Measurements from ENCODE around the gene EIF3D. TPM values are rescaled to one million over a fixed set of nuclear protein-coding genes. Genes with fewer than 3 reads are reported as not detected.

The EIF3D gene
- total and polyA plus RNA-seq, 9 of the 15 experiments (the other 6 are each of a cell fraction or from before 2014, with no cell fraction given): 191 to 422 (median 279) TPM

DNA sequence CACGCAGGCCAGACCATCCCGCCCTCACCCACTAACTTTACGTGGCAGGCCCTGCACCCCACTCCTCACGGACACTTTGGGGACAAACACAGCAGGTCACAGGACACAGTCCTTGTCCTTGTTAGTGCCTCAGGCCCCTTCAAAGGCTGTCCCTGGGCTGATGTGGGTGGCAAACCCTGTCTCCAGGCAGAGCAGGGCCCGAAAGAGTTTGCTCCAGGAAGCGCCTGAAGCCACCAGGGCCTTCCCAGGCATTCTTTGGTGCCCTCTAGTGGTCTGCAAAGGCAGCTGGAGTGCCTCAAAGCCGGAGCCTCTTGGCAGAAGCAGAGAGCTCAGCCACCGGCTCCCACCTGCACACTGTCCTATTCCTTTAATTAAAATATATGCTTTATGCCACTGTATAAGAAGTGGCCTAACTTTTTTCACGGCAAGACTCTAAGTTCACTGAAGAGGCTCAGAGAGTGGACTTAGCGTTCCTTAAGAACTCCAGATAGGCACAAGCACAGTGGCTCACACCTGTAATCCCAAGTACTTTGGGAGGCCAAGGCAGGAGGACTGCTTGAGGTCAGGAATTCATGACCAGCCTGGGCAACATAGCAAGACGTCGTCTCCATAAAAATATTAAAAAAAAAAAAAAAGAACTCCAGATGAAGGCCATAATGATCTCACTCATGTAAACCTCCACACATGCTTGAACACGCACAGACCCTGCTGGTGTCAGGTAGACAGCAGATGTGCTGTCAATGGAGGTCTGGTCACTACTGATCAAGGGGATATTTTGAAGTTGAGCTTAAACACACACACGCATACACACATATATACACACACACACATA lies 58.6 kb downstream of the EIF3D start (continued):
- TF ChIP-seq, protein P1, sequence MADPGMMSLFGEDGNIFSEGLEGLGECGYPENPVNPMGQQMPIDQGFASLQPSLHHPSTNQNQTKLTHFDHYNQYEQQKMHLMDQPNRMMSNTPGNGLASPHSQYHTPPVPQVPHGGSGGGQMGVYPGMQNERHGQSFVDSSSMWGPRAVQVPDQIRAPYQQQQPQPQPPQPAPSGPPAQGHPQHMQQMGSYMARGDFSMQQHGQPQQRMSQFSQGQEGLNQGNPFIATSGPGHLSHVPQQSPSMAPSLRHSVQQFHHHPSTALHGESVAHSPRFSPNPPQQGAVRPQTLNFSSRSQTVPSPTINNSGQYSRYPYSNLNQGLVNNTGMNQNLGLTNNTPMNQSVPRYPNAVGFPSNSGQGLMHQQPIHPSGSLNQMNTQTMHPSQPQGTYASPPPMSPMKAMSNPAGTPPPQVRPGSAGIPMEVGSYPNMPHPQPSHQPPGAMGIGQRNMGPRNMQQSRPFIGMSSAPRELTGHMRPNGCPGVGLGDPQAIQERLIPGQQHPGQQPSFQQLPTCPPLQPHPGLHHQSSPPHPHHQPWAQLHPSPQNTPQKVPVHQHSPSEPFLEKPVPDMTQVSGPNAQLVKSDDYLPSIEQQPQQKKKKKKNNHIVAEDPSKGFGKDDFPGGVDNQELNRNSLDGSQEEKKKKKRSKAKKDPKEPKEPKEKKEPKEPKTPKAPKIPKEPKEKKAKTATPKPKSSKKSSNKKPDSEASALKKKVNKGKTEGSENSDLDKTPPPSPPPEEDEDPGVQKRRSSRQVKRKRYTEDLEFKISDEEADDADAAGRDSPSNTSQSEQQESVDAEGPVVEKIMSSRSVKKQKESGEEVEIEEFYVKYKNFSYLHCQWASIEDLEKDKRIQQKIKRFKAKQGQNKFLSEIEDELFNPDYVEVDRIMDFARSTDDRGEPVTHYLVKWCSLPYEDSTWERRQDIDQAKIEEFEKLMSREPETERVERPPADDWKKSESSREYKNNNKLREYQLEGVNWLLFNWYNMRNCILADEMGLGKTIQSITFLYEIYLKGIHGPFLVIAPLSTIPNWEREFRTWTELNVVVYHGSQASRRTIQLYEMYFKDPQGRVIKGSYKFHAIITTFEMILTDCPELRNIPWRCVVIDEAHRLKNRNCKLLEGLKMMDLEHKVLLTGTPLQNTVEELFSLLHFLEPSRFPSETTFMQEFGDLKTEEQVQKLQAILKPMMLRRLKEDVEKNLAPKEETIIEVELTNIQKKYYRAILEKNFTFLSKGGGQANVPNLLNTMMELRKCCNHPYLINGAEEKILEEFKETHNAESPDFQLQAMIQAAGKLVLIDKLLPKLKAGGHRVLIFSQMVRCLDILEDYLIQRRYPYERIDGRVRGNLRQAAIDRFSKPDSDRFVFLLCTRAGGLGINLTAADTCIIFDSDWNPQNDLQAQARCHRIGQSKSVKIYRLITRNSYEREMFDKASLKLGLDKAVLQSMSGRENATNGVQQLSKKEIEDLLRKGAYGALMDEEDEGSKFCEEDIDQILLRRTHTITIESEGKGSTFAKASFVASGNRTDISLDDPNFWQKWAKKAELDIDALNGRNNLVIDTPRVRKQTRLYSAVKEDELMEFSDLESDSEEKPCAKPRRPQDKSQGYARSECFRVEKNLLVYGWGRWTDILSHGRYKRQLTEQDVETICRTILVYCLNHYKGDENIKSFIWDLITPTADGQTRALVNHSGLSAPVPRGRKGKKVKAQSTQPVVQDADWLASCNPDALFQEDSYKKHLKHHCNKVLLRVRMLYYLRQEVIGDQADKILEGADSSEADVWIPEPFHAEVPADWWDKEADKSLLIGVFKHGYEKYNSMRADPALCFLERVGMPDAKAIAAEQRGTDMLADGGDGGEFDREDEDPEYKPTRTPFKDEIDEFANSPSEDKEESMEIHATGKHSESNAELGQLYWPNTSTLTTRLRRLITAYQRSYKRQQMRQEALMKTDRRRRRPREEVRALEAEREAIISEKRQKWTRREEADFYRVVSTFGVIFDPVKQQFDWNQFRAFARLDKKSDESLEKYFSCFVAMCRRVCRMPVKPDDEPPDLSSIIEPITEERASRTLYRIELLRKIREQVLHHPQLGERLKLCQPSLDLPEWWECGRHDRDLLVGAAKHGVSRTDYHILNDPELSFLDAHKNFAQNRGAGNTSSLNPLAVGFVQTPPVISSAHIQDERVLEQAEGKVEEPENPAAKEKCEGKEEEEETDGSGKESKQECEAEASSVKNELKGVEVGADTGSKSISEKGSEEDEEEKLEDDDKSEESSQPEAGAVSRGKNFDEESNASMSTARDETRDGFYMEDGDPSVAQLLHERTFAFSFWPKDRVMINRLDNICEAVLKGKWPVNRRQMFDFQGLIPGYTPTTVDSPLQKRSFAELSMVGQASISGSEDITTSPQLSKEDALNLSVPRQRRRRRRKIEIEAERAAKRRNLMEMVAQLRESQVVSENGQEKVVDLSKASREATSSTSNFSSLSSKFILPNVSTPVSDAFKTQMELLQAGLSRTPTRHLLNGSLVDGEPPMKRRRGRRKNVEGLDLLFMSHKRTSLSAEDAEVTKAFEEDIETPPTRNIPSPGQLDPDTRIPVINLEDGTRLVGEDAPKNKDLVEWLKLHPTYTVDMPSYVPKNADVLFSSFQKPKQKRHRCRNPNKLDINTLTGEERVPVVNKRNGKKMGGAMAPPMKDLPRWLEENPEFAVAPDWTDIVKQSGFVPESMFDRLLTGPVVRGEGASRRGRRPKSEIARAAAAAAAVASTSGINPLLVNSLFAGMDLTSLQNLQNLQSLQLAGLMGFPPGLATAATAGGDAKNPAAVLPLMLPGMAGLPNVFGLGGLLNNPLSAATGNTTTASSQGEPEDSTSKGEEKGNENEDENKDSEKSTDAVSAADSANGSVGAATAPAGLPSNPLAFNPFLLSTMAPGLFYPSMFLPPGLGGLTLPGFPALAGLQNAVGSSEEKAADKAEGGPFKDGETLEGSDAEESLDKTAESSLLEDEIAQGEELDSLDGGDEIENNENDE (IDR thresholded peaks at IDR 0.05; ENCODE audit: low read depth, low read length): no peak
- TF ChIP-seq ZNF436 (CRISPR knock-in tag; IDR thresholded peaks at IDR 0.05) (no peak), NCOA6 (IDR thresholded peaks at IDR 0.05) (no peak), PCBP1 (IDR thresholded peaks at IDR 0.05; ENCODE audit: low read depth, low read length, poor library complexity, severe bottlenecking) (no peak), ZC3H4 (CRISPR knock-in tag; IDR thresholded peaks at IDR 0.05; ENCODE audit: borderline replicate concordance) (no peak), POLR2AphosphoS2 (IDR thresholded peaks at IDR 0.05; ENCODE audit: low read length) (0 out of 2 replicates have a peak, but pooled peaks have one; percentile 36), ATF2 (CRISPR knock-in tag; IDR thresholded peaks at IDR 0.05) (no peak), PTRF (tag; IDR thresholded peaks at IDR 0.05) (no peak), MEIS2 (IDR thresholded peaks at IDR 0.05; ENCODE audit: partially characterized antibody) (no peak), ETS2 (tag; IDR thresholded peaks at IDR 0.05; ENCODE audit: borderline replicate concordance, poor library complexity, severe bottlenecking) (no peak), HDAC3 (IDR thresholded peaks at IDR 0.05; ENCODE audit: borderline replicate concordance, partially characterized antibody) (no peak)
- TF ChIP-seq, protein P2, sequence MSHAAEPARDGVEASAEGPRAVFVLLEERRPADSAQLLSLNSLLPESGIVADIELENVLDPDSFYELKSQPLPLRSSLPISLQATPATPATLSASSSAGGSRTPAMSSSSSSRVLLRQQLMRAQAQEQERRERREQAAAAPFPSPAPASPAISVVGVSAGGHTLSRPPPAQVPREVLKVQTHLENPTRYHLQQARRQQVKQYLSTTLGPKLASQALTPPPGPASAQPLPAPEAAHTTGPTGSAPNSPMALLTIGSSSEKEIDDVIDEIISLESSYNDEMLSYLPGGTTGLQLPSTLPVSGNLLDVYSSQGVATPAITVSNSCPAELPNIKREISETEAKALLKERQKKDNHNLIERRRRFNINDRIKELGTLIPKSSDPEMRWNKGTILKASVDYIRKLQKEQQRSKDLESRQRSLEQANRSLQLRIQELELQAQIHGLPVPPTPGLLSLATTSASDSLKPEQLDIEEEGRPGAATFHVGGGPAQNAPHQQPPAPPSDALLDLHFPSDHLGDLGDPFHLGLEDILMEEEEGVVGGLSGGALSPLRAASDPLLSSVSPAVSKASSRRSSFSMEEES (CRISPR knock-in tag; IDR thresholded peaks at IDR 0.05): no peak

All from K562 (cell line).